CD14-positive monocyte (primary cell): ENCODE measurements around the gene MNDA. TPM values are rescaled to one million over a fixed set of nuclear protein-coding genes. Genes with fewer than 3 reads are reported as not detected.
A peak's percentile ranks its signal among the peaks of the same experiment; 100 is the strongest.

Source experiments
- DNase-seq, 3 donors: peaks; one replicate each; pipeline ENCODE4 v3.0.0-alpha.2; 2011 to 2022
- H2AFZ ChIP-seq: 2 replicates; pipeline ENCODE4 v1.6.0; 2012; ENCODE audit warnings: mild to moderate bottlenecking, low read depth, low read length, inconsistent platforms; ENCODE audit not compliant: insufficient read depth, poor library complexity, severe bottlenecking
- H3K27ac ChIP-seq, 2 donors: 1 replicate in 1 of 2; 2 replicates in 1 of 2; pipeline ENCODE4 v1.5.1; 2012 to 2013; ENCODE audit warnings: low read length in 2 of 2, control low read depth in 1 of 2, inconsistent platforms in 1 of 2, low read depth in 1 of 2, mild to moderate bottlenecking in 1 of 2
- H3K27me3 ChIP-seq, 2 donors: one replicate each; pipeline versions ENCODE4 v1.6.0 to v1.6.1; 2011 to 2013; ENCODE audit warnings: low read length in 2 of 2; ENCODE audit not compliant: control insufficient read depth in 2 of 2, insufficient read depth in 2 of 2
- H3K36me3 ChIP-seq, 2 donors: replicated peaks in 1 of 2; 1 replicate in 1 of 2; 2 replicates in 1 of 2; pipeline versions ENCODE4 v1.5.1 to v1.6.1; 2012 to 2013; ENCODE audit warnings: low read length in 2 of 2, control low read depth in 1 of 2, inconsistent platforms in 1 of 2, mild to moderate bottlenecking in 1 of 2; ENCODE audit not compliant: insufficient read depth in 2 of 2, control insufficient read depth in 1 of 2
- H3K4me1 ChIP-seq, 2 donors: 1 replicate in 1 of 2; 2 replicates in 1 of 2; pipeline versions ENCODE4 v1.5.1 to v1.6.1; 2012 to 2013; ENCODE audit warnings: low read length in 2 of 2, control low read depth in 1 of 2, inconsistent platforms in 1 of 2, mild to moderate bottlenecking in 1 of 2, moderate library complexity in 1 of 2; ENCODE audit not compliant: insufficient read depth in 2 of 2, control insufficient read depth in 1 of 2
- H3K4me2 ChIP-seq: replicated peaks from 2 replicates; pipeline ENCODE3; 2012; ENCODE audit warnings: low read length, moderate library complexity, mild to moderate bottlenecking; ENCODE audit not compliant: poor library complexity, severe bottlenecking; ENCODE audit errors: extremely low read depth
- H3K4me3 ChIP-seq, 3 experiments: fragments of 200-600 bp in 1 of 3; sonication (generic) in 1 of 3; replicated peaks in 1 of 3; 1 replicate in 2 of 3; 2 replicates in 1 of 3; pipeline ENCODE4 v1.5.1; 2011 to 2013; ENCODE audit warnings: low read length in 3 of 3, mild to moderate bottlenecking in 3 of 3, control low read depth in 2 of 3, low read depth in 2 of 3, inconsistent platforms in 1 of 3, moderate library complexity in 1 of 3
- H3K79me2 ChIP-seq: 2 replicates; pipeline ENCODE4 v1.6.0; 2012; ENCODE audit warnings: mild to moderate bottlenecking, control low read depth, inconsistent platforms, low read length, moderate library complexity; ENCODE audit not compliant: insufficient read depth
- H3K9ac ChIP-seq: 2 replicates; pipeline ENCODE4 v1.6.0; 2017; ENCODE audit warnings: low read length, mild to moderate bottlenecking; ENCODE audit not compliant: insufficient read depth, poor library complexity, severe bottlenecking
- H3K9me3 ChIP-seq, 2 donors: replicated peaks in 1 of 2; 1 replicate in 1 of 2; 2 replicates in 1 of 2; pipeline versions ENCODE4 v1.5.1 to v1.6.1; 2012 to 2013; ENCODE audit warnings: low read length in 2 of 2, control low read depth in 1 of 2; ENCODE audit not compliant: control insufficient read depth in 1 of 2, insufficient read depth in 1 of 2
- H4K20me1 ChIP-seq: 2 replicates; pipeline ENCODE4 v1.6.0; 2012; ENCODE audit warnings: mild to moderate bottlenecking, low read length, control low read depth, moderate library complexity; ENCODE audit not compliant: insufficient read depth
- H3K27ac Mint-ChIP-seq, 7 donors: one replicate each; pipeline ENCODE4 v1.8.0; 2020; ENCODE audit warnings: mild to moderate bottlenecking in 7 of 7, mixed read lengths in 7 of 7, moderate library complexity in 6 of 7, inconsistent platforms in 2 of 7
- H3K27me3 Mint-ChIP-seq, 3 donors: one replicate each; pipeline ENCODE4 v1.8.0; 2021 to 2022; ENCODE audit warnings: low read depth in 3 of 3, mild to moderate bottlenecking in 3 of 3, mixed read lengths in 3 of 3, moderate library complexity in 3 of 3, inconsistent platforms in 1 of 3
- H3K36me3 Mint-ChIP-seq, 2 donors: one replicate each; pipeline ENCODE4 v1.8.0; 2020; ENCODE audit warnings: mixed read lengths in 2 of 2, inconsistent platforms in 1 of 2, mild to moderate bottlenecking in 1 of 2
- H3K4me1 Mint-ChIP-seq: one replicate; pipeline ENCODE4 v1.8.0; 2020; ENCODE audit warnings: mild to moderate bottlenecking, mixed read lengths
- H3K4me3 Mint-ChIP-seq, 2 donors: one replicate each; pipeline ENCODE4 v1.8.0; 2020; ENCODE audit warnings: mild to moderate bottlenecking in 2 of 2, mixed read lengths in 2 of 2, moderate library complexity in 1 of 2
- H3K9me3 Mint-ChIP-seq, 7 donors: one replicate each; pipeline ENCODE4 v1.8.0; 2020 to 2022; ENCODE audit warnings: mixed read lengths in 7 of 7, mild to moderate bottlenecking in 6 of 7, moderate library complexity in 6 of 7, inconsistent platforms in 2 of 7
- WGBS: methylation state at CpG from one replicate; pipeline ENCODE4 v1.1.5; 2013; ENCODE audit warnings: missing lambda C conversion rate; ENCODE audit not compliant: insufficient coverage; 5-methylcytosine and 5-hydroxymethylcytosine counted together
- intact Hi-C, 2 donors: fragments of 100-400 bp; cut with micrococcal nuclease; formaldehyde crosslinking; loops; one replicate each; pipeline versions ENCODE4 v1.15.0 to v1.15.1; 2023
- polyA minus RNA-seq: library from RNA; depleted of rRNA, polyadenylated mRNA; stranded (reverse); fragments of >200 nt; gene quantifications from 2 replicates; pipeline ENCODE4 v1.2.3, GENCODE V29; 2012
- polyA plus RNA-seq, 3 donors: library from polyadenylated mRNA; depleted of rRNA in 1 of 3; unstranded in 2 of 3; stranded (reverse) in 1 of 3; fragments of 300-500 nt in 2 of 3; fragments of >200 nt in 1 of 3; fragmentation: Illumina TruSeq in 2 of 3; gene quantifications; 1 replicate in 2 of 3; 2 replicates in 1 of 3; pipeline ENCODE4 v1.2.3, GENCODE V29; 2012 to 2021
- total RNA-seq, 12 experiments: library from RNA in 1 of 12; stranded (reverse) in 1 of 12; fragments of 120-200 nt in 1 of 12; gene quantifications; one replicate each; pipeline ENCODE4 v1.2.4 and lab custom pipeline; 2013 to 2026; ENCODE audit warnings: mixed read lengths in 6 of 12, inconsistent platforms in 1 of 12
- TF ChIP-seq, protein P1 (sequence below): fragments of 200-600 bp; IDR thresholded peaks from one replicate; pipeline ENCODE4 v1.8.0; 2022; ENCODE audit warnings: antibody characterized with exemption, mild to moderate bottlenecking

MNDA gene
- 1,780 TPM for total RNA-seq (2013)
- 1,000 to 10,000 TPM in 2 of 3 donors, 100 to 1,000 TPM in 1; 365 to 1,917 (median 1,418) TPM for polyA plus RNA-seq
- polyA minus RNA-seq, result 260 and 645 TPM in 2 replicates
- total RNA-seq (lab: John Stamatoyannopoulos, UW), result 20.4 to 631 (median 355) reads per million in 11 experiments

DNA sequence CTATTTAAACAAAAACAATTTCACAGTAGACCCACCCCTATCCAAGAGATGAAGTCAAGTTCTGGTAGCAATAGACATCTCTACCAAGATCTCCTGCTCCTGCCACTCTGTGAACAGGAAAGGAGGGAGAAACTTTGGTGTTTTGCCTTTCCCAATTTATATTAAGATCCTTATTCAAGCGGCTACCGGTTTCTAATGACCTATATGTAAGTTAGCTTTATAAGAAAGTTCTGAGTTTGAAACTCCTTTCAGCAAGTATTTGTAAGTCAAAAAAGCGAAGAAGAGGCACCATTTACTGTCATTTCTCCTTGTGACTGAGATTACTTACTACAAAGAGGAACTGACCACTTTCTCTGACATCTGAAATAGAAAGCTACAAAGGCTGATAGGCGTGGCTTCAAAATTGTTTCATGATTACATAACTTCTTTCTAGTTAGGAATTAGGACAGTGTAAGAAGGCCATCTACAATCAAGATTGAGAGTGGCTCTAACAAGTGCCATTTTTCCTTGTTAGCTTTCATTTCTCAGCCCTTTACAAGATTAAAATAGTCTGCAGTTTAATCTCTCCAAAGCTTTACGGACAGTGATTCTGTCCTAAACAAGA is at the start of gene MNDA:
Gene MNDA (plus strand): TSS at position 448 of the 604 bp plus-strand sequence. CDS start 10,803 bp downstream, outside the sequence.
- H3K9me3 ChIP-seq, result peaks cover 15 to 17% of the 10 kb centered on the region in 2 donors
- peak; percentile 84 to 97 (median 84) for DNase-seq
- TF ChIP-seq, protein P1, sequence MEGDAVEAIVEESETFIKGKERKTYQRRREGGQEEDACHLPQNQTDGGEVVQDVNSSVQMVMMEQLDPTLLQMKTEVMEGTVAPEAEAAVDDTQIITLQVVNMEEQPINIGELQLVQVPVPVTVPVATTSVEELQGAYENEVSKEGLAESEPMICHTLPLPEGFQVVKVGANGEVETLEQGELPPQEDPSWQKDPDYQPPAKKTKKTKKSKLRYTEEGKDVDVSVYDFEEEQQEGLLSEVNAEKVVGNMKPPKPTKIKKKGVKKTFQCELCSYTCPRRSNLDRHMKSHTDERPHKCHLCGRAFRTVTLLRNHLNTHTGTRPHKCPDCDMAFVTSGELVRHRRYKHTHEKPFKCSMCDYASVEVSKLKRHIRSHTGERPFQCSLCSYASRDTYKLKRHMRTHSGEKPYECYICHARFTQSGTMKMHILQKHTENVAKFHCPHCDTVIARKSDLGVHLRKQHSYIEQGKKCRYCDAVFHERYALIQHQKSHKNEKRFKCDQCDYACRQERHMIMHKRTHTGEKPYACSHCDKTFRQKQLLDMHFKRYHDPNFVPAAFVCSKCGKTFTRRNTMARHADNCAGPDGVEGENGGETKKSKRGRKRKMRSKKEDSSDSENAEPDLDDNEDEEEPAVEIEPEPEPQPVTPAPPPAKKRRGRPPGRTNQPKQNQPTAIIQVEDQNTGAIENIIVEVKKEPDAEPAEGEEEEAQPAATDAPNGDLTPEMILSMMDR, result no peak
- H3K27me3 Mint-ChIP-seq, result no peaks in the 10 kb centered on the region
- H3K36me3 ChIP-seq, result peaks cover 4 to 7% of the 10 kb centered on the region in 2 donors
- peak within 1 kb of the TSS; percentile 73 for H3K9ac ChIP-seq
- H3K79me2 ChIP-seq, result peaks cover 78% of the 10 kb centered on the region
- peaks cover 44% of the 10 kb centered on the region for H4K20me1 ChIP-seq
- peak within 1 kb of the TSS; percentile 83 to 95 for H3K4me3 Mint-ChIP-seq
- H3K4me1 ChIP-seq, result peaks cover 22 to 28% of the 10 kb centered on the region in 2 donors
- peak within 1 kb of the TSS; percentile 27 to 82 for H3K27ac ChIP-seq
- H3K27me3 ChIP-seq, result no peaks in the 10 kb centered on the region
- peaks cover 29 to 50% of the 10 kb centered on the region in 2 donors for H3K36me3 Mint-ChIP-seq
- intact Hi-C loops, result loop anchor here in 1 of 2 donors (5.0 to 10.0 kb wide), 2 partner anchors 181 to 234 kb away; no protein-coding TSS in a partner anchor
- H3K9me3 Mint-ChIP-seq, result peaks cover 15 to 27% (median 20%) of the 10 kb centered on the region in 7 donors
- H3K4me3 ChIP-seq, result peak within 1 kb of the TSS; percentile 86 to 100 (median 92)
- 20% methylated on average over 1 of the region's 5 CpGs for WGBS
- H3K4me1 Mint-ChIP-seq, result peaks cover 21% of the 10 kb centered on the region
- H2AFZ ChIP-seq, result peak within 1 kb of the TSS; percentile 24
- peak within 1 kb of the TSS; percentile 88 to 96 (median 94) for H3K27ac Mint-ChIP-seq
- peak within 1 kb of the TSS; percentile 80 for H3K4me2 ChIP-seq

DNA sequence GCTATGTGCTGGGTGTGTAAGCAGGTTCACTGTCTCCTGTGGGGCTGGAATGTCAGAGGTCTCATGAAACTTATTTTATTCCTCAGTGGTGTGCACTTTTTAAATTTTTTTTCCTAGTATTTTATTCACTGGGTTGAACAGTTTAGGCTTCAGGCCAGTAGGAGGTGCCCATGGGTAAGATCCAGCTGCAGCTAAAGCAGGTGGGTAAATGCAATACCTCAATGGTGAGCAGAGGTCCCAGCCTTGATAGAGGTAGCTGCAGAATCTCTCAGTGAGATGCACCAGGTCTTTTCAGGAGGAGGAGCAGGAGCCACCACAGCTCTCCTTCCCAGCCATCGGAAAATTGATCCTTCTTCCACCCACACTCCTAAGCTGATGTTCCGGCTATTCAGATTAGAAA is 37.5 kb upstream of the MNDA start:
- TF ChIP-seq, protein P1, result peak; percentile 72
- intact Hi-C loops, result no loop called here
- DNase-seq, result peak; percentile 23 to 44 (median 34)
- H4K20me1 ChIP-seq, result no peaks in the 10 kb centered on the region
- H3K27me3 ChIP-seq, result no peaks in the 10 kb centered on the region
- peak overlapping the region; percentile 45 for H3K4me2 ChIP-seq
- H3K27ac ChIP-seq, result peak overlapping the region in 1 of 2 donors; percentile 25
- peaks cover 52% of the 10 kb centered on the region for H3K79me2 ChIP-seq
- H3K27ac Mint-ChIP-seq, result peak overlapping the region in 2 of 7 donors; percentile 4 to 46
- H3K4me3 Mint-ChIP-seq, result peak overlapping the region in 1 of 2 donors; percentile 77
- peak overlapping the region in 1 of 3 experiments; percentile 46 for H3K4me3 ChIP-seq
- H3K36me3 Mint-ChIP-seq, result no peaks in the 10 kb centered on the region
- H2AFZ ChIP-seq, result no peak overlapping the region
- WGBS, result no CpG with 5 or more reads among the region's 2 CpGs
- peaks cover 0 to 5% (median 0%) of the 10 kb centered on the region in 7 donors for H3K9me3 Mint-ChIP-seq
- no peaks in the 10 kb centered on the region for H3K36me3 ChIP-seq
- H3K27me3 Mint-ChIP-seq, result no peaks in the 10 kb centered on the region
- H3K9me3 ChIP-seq, result no peaks in the 10 kb centered on the region
- peaks cover 47% of the 10 kb centered on the region for H3K4me1 Mint-ChIP-seq
- H3K4me1 ChIP-seq, result peaks cover 42 to 50% of the 10 kb centered on the region in 2 donors
- no peak overlapping the region for H3K9ac ChIP-seq
